A673 (cell line): Measurements from ENCODE around the gene TTLL11. TPM values are rescaled to one million over a fixed set of nuclear protein-coding genes. Genes with fewer than 3 reads are reported as not detected.

Experiments
- BruUV-seq: library from RNA; stranded (reverse); fragments of 400-500 nt; replicated peaks from 2 replicates; lab custom pipeline; 2021; lab: Mats Ljungman, UMichigan
- CTCF ChIA-PET: fragments of 300-600 bp; sonication (Branson Sonifier 250); formaldehyde crosslinking; loops from one replicate; lab custom pipeline; 2022; ENCODE audit warnings: antibody characterized with exemption; lab: Charles Lee
- POLR2A ChIA-PET: fragments of 300-600 bp; sonication (Branson Sonifier 250); formaldehyde crosslinking; loops from one replicate; lab custom pipeline; 2022; ENCODE audit warnings: antibody characterized with exemption; ENCODE audit not compliant: low non-redundant PET; lab: Charles Lee
- DNase-seq: peaks from one replicate; pipeline ENCODE4 v3.0.0-alpha.2; 2015; ENCODE audit warnings: low spot score
- H3K27ac ChIP-seq: fragments of 200-600 bp; sonication (generic); 2 replicates; pipeline ENCODE4 v1.5.1; 2016; ENCODE audit warnings: mixed run types, low read depth, mild to moderate bottlenecking, mixed read lengths, antibody characterized with exemption, low read length; ENCODE audit not compliant: poor library complexity, severe bottlenecking
- H3K27me3 ChIP-seq: fragments of 200-600 bp; sonication (generic); replicated peaks from 2 replicates; pipeline ENCODE4 v1.6.1; 2017; ENCODE audit warnings: mixed run types, low read depth, mild to moderate bottlenecking, mixed read lengths, antibody characterized with exemption, low read length; ENCODE audit not compliant: insufficient read depth, poor library complexity
- H3K36me3 ChIP-seq: fragments of 200-600 bp; sonication (generic); 2 replicates; pipeline ENCODE4 v1.6.1; 2016; ENCODE audit warnings: mixed run types, mild to moderate bottlenecking, mixed read lengths, antibody characterized with exemption, low read length; ENCODE audit not compliant: insufficient read depth, poor library complexity, severe bottlenecking
- H3K4me1 ChIP-seq: fragments of 200-600 bp; sonication (generic); 2 replicates; pipeline ENCODE4 v1.6.1; 2017; ENCODE audit warnings: mixed run types, mild to moderate bottlenecking, mixed read lengths, antibody characterized with exemption, low read length; ENCODE audit not compliant: insufficient read depth, poor library complexity, severe bottlenecking
- H3K4me3 ChIP-seq: fragments of 200-600 bp; sonication (generic); 2 replicates; pipeline ENCODE4 v1.5.1; 2016; ENCODE audit warnings: low read depth, mixed run types, mild to moderate bottlenecking, mixed read lengths, low read length; ENCODE audit not compliant: poor library complexity, severe bottlenecking
- H3K9me3 ChIP-seq: fragments of 200-600 bp; sonication (generic); 2 replicates; pipeline ENCODE4 v1.6.1; 2016; ENCODE audit warnings: mixed run types, low read depth, mild to moderate bottlenecking, mixed read lengths, antibody characterized with exemption, low read length; ENCODE audit not compliant: poor library complexity, severe bottlenecking
- EZH2 ChIP-seq: fragments of 200-600 bp; sonication (generic); IDR thresholded peaks from 2 replicates; pipeline ENCODE4 v1.6.1; 2017; ENCODE audit warnings: borderline replicate concordance, low read depth, mild to moderate bottlenecking, mixed read lengths, antibody characterized with exemption, low read length; ENCODE audit not compliant: poor library complexity, severe bottlenecking
- intact Hi-C: fragments of 100-400 bp; cut with micrococcal nuclease; formaldehyde crosslinking; loops from one replicate; pipeline ENCODE4 v1.10.0; 2022; ENCODE audit not compliant: unreplicated experiment
- total RNA-seq: library from RNA; stranded (reverse); gene quantifications from 2 replicates; pipeline ENCODE4 v1.2.3, GENCODE V29; 2021
- TF ChIP-seq, protein P1 (sequence below): fragments of 300-800, 200-600 bp; sonication (generic); conservative IDR thresholded peaks from 2 replicates; pipeline ENCODE4 v1.5.1; 2017; ENCODE audit warnings: low read depth, mild to moderate bottlenecking, antibody characterized with exemption, low read length, moderate library complexity, mixed read lengths

Gene TTLL11
- total RNA-seq, 1 experiment from 2014 or later, result 3.0 TPM

DNA sequence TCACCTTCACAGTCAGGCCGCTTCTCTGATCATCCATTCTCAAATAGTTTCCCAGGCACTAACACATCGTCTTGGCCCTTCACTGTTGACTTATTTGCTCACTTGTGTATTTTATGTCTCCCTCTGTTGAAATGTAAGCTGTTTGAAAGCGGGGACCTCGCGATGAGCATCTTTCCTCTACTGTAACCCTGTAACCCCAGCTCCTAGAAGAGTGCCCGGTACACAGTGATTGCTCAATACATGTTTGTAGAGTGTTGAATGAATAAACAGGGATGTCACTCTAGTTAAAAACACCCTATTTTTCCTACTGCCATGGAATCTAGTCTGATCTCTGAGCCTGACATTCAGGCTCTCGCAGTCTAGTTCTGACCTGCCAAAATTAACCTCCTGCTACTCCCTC, 150.8 kb downstream of the TTLL11 start:
- intact Hi-C loops, result no loop called here
- H3K4me3 ChIP-seq, result no peak overlapping the region
- no peaks in the 10 kb centered on the region for H3K4me1 ChIP-seq
- H3K27ac ChIP-seq, result no peak overlapping the region
- no peaks in the 10 kb centered on the region for H3K9me3 ChIP-seq
- POLR2A ChIA-PET, result no interaction called here
- TF ChIP-seq, protein P1, sequence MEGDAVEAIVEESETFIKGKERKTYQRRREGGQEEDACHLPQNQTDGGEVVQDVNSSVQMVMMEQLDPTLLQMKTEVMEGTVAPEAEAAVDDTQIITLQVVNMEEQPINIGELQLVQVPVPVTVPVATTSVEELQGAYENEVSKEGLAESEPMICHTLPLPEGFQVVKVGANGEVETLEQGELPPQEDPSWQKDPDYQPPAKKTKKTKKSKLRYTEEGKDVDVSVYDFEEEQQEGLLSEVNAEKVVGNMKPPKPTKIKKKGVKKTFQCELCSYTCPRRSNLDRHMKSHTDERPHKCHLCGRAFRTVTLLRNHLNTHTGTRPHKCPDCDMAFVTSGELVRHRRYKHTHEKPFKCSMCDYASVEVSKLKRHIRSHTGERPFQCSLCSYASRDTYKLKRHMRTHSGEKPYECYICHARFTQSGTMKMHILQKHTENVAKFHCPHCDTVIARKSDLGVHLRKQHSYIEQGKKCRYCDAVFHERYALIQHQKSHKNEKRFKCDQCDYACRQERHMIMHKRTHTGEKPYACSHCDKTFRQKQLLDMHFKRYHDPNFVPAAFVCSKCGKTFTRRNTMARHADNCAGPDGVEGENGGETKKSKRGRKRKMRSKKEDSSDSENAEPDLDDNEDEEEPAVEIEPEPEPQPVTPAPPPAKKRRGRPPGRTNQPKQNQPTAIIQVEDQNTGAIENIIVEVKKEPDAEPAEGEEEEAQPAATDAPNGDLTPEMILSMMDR, result no peak
- no peak for TF ChIP-seq EZH2
- CTCF ChIA-PET, result interaction anchor here (0.6 kb wide), 1 partner anchor 193 kb away, joined by 3 read pairs; no protein-coding TSS in a partner anchor
- no peaks in the 10 kb centered on the region for H3K36me3 ChIP-seq
- H3K27me3 ChIP-seq, result no peaks in the 10 kb centered on the region
- DNase-seq, result no peak
- BruUV-seq, result no TSS peak

DNA sequence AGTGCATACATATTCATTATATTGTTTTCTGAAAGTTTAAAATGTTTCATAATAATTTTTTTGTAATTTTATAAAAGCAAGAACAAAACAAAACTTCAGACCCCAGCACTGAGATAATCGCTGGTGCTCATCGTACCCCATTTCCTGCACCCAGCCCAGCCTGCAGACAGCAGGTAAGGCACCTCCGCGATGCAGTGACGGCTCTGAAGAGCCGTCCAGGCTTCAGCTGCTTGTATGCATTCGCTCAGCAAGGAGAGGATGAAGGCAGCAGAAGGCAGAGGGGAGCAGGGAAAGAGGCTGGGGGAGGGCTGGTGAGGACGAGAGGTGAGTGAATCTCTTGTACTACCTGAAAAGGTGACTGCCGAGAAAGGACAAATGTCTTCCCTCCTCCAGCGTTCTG, 153.5 kb downstream of the TTLL11 start:
- CTCF ChIA-PET, result no interaction called here
- H3K27ac ChIP-seq, result no peak overlapping the region
- no peak overlapping the region for H3K4me3 ChIP-seq
- no peaks in the 10 kb centered on the region for H3K9me3 ChIP-seq
- H3K27me3 ChIP-seq, result no peaks in the 10 kb centered on the region
- no TSS peak for BruUV-seq
- H3K36me3 ChIP-seq, result no peaks in the 10 kb centered on the region
- POLR2A ChIA-PET, result no interaction called here
- TF ChIP-seq, protein P1, result no peak
- no peak for TF ChIP-seq EZH2
- intact Hi-C loops, result no loop called here
- H3K4me1 ChIP-seq, result no peaks in the 10 kb centered on the region
- no peak for DNase-seq

DNA sequence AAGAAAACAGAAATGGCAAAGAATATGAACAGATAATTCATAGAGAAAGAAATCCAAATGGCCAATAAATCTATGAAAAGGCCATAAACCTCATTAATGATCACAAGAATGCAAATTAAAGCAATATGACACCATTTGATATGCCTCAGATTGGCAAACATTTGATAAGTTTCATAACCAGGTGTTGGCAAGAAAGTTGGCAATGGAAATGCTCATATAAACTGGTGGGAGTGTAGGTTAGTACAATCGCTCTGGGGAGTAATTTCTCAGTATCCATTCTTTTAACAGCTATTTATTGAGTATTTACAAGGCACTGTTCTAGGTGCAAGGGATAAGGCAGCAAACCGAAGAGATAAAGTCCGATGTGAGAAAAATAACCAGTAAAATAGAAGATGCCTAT, 154.5 kb downstream of the TTLL11 start:
- DNase-seq, result no peak
- TF ChIP-seq, protein P1, result no peak
- no peak for TF ChIP-seq EZH2
- intact Hi-C loops, result no loop called here
- ChIA-PET POLR2A (no interaction called here), CTCF (no interaction called here)
- no peaks in the 10 kb centered on the region for H3K27me3 ChIP-seq
- BruUV-seq, result no TSS peak
- no peaks in the 10 kb centered on the region for H3K9me3 ChIP-seq
- no peak overlapping the region for H3K4me3 ChIP-seq
- no peaks in the 10 kb centered on the region for H3K36me3 ChIP-seq
- no peaks in the 10 kb centered on the region for H3K4me1 ChIP-seq
- no peak overlapping the region for H3K27ac ChIP-seq
